Stimulated activated CD8-positive, alpha-beta memory T cell treated with anti-CD3 and anti-CD28 coated beads, Interleukin-4, amount 100 ng/mL, for 4 hours (primary cell): ENCODE data around the gene SLC22A3.

Source experiments
- DNase-seq, 2 donors: peaks; one replicate each; pipeline ENCODE4 v3.0.0-alpha.2; 2020; ENCODE audit warnings: low read depth in 2 of 2, low spot score in 1 of 2

The SLC22A3 gene

DNA sequence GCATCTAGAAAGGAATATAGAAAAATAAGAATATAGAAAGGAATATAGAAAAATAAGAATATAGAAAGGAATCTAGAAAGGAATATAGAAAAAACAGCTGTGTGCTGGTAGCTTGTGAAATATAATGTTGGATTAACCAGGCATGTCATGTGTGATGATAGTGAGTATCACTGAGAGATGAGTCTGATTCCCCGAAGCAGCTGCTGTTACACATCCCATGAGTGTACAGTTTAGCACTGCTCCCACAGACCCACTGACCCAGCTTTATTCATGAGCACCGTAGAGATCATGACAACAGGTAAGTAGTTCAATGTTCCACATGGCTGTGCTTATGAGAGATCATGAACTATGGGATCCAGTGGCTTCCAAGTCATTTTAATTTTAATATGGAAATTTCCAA is 64.8 kb downstream of the SLC22A3 start:
- no peak for DNase-seq

DNA sequence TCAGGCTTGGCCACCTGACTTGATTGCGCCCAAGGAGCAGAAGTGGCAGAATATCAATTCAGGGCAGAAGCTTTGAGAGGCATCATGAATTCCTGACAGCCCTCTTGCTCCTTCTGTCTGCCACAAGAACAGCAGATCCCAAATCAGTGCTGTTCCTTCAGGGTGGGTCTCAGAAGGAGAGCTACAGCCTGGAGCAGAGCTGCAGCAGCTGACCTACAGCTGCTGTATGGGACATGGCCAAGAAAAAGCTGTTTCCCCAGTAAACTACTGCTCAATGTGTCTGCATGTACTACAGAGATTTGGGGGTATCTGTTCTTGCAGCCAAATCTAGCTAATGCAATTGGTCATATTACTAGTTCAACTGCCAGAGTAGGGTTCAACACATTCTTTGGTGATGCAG is 69.0 kb downstream of the SLC22A3 start:
- no peak for DNase-seq

DNA sequence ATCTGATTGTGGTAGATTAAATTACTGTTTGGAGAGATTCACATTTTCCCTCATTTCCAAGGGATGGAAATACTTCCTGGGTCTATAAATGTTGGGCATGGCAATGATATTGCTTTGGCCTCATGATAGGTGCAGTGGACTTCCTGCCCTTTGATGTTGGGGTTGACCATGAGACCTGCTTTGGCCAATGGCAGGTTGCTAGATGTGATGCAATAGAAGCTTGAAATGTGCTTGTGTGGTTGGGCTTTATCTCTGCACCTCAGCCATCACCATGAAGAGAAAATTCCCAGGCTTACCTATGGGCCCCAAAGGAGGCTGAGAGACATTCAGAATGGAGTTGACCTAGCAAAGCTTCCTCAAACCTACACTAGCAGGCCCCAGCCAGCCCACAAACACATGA is 69.4 kb downstream of the SLC22A3 start:
- DNase-seq, result no peak

DNA sequence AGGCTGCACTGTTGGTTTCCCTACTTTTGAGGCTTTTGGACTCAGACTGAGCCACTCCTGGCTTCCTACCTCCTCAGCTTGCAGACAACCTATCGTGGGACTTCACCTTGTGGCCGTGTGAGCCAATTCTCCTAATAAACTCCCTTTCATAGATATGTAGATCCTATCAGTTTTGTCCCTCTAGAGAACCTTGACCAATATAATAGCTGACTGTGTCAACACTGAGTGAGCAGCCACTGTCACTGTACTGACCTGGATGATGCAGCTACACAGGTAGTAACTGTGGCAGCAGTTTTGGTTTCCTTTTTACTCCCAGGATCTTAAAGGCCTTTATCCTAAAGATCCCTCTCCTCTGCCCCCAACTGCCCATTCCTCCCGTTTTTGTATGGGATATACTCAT is 70.2 kb downstream of the SLC22A3 start:
- DNase-seq, result no peak

DNA sequence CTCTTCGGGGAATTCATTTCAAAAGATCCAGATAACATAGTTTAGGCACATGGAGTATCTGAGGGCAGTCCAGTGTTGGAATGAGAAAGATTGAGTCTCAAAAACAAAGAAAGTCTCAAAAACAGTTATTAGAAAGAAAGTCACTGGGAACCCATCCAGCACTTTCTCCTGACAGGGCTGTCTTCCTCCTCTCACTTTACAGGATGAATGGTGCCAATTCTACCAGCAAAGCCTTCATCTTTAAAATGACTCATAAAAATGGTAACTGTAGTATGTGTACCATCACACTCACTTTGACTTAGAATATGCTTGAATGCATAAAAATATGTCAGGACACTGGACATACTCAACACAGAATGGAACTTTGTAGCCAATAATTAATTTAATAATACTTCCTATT is 71.3 kb downstream of the SLC22A3 start:
- no peak for DNase-seq

DNA sequence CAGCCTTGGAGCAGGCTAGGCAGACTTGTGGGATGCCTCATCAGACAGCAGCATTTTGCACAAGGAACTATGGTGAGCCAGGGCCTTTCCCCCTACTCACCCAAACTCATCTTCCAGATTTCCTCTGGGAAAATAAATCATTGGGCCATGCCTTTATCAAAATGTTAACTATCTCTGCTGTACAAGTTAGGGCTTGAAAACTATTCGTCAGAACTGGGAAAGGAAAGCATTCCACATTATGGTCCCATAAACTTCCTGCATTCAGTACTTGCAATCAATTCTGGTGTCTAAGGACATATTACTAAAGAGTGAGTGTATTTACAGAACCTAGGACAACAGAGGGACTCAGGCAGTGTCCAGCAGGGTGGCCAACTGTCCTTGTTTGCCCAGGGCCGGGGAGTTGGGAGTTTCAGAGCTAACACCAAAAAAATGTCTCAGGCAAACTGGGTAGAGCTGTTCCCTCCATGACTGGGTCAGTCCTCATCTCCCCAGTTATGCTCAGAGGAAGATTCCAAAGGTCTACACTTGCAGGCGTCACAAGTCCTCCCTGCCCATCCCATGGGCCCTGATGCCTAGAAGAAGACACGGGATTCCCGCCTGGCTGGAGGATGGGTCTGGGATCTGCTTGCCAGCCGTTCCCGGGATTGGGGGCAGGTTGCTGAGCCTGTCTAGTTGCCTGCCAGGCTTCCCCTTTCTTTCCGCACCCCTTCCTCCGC is 72.2 kb downstream of the SLC22A3 start:
- no peak for DNase-seq

DNA sequence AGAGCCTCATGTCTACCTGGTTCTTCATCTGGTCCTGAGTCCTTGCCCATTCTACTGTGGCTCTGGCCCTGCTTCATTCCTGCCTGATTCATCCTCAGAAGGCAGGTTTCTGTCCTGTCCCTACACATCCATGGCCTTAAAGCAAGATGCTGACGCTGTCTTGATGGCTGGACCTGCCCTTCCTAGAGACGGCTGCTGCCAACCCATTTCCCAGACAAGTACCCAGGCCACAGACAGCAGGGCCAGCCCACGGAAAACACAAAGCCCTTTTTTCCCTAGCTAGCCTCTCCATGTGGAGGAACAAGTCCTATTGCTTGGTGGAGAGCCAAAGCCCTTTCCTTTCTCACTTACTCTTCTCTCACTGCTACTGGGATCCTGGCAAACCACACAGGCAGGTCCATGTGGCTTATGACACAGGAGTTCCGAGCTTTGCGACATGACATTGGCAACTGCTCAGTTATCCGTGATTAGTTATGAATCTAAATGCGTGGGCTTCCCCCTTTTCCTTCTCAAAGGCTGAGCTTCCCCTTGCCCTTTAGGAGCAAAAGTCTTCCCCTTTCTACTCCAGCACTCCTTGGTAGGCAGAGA is 72.9 kb downstream of the SLC22A3 start:
- DNase-seq, result no peak

DNA sequence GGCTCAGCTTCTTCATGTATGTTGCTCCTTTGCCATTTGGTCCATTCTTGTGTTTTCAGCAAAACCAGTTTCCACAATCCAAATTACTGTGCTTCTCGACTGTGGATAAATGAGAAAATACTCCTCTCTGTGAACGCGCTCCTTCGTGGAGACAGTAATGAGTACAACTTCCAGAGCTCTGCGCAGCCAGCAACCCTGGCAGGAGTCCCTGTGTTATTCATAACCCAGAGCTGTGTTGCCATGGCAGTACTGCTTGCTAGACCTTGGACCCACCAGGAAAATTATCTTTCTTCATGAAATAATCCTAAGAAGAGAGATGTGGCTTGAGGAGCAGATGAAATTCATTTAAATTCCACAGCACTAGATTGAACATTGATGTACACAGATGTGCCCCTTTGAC is 73.7 kb downstream of the SLC22A3 start:
- DNase-seq, result no peak

DNA sequence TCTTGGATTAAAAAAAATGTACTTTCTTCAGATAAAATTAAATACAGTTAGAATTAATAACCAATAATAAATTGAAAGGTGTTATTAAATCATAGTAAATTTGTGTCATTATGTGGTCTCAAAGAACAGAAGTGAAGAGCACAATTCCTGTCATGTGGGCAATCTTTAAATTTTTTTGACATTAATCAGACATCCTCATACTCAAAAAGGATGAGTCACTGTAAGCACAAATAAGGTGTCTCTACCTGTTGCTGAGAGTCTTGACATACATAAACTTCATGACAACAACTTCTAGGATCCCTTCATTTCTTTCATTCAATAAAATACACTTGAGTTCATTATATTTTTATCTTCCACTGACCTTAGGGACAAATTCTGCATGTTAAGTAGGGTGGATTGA is 76.1 kb downstream of the SLC22A3 start:
- no peak for DNase-seq

DNA sequence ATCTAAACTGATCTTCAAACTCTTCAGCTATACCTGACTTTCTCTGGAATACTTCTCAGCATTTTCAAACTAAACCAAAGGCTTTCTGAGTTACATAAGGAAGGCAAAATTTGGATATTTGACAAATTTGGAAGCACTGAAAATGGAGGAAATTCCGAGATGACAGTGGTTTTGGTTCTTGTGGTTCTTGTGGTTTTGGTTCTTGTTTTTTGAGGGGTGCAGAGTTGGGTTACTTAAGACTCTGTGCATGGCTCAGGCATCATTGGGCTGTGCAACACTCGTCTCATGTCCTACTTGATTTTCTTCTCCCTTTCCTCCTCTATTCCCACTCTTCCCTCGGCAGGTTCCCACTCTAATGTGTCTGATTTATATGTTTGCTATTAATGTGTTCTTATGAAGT is 78.0 kb downstream of the SLC22A3 start:
- no peak for DNase-seq

DNA sequence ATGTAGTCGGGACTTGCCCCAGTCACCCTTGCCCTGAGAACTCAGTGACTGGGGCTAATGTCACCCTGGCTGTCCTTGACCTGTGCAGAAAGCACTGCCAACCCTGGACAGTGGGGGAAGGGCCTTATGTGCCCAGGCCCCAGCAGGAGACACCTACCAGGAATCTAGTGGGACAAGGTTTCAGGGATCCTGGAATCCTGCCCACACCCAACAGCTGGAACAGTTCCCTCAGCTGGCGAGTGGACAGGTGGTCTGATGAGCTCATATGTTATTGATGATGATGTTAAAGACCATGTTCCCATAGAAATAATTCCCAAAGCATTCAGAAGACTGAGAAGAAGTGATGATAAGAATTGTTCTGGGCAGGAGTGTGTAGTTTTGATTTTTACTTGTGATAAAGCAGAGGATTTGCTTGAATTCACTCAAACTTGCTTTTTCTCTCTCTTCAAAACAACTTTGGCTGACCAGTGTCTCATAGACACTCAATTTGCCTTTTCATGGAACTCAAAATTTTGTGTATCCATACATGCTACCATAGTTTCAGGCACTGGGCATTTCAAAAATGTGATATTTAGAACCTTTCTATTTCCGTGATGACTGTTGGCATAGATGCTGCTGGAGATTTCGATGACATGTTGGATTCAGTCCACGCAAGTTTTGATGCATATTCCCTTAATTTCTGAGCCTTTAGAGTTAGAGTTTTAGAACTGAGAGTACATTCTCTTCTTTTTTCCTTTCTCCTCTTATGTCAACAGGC is 79.3 kb downstream of the SLC22A3 start:
- no peak for DNase-seq

DNA sequence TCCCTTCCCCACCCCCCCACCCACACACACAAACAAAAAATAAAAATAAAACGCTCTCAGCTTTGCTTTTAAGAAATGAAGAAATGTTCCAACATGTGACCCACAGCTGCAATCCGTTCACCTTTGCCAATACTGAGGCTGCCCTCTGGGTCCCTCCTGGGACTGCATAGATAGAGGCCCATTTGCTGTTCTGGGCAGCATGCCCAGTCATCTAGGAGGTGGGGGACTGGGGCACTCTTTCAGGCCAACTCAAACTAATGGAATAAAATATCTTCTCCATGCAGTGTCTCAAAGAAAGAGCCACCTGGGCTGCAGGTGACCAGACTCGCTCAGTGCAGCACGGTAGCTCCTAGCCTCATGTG is 79.9 kb downstream of the SLC22A3 start:
- DNase-seq, result no peak

DNA sequence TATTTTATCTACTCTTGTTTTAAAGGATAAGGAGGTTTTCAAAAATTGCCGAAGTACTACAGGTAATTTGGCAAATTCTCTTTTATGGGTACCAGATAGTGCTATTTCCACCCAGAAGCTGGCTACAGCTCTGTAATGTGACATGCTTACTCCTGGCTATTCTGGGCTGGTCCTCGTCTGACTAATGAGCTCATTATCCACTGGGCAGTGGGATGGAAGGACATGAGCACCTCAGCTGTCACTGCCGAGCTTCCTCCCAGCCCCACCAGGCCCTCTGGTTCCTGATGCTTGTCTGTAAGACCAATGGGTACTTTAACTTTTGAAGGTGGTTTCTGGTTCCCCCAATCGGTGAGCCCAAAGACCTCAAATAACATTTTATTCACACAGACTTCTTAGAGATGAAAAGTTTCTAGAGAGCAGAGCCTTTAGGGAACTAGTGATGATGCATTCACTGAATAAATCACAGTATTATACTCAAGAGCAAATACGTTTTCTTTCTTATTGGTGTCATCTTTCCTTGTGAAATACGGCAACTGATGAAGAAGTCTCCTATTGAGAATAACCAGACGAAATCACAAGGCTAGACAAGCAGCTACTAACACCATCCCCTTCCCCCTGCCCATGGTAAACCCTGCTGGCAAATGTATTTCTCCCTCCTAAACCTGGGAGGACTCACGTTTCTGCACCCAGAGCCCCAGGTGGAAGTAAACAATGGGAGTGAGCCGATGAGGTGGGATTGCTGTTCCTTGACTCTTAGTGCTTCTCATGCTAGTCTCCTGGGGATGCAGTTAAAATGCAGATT is 80.8 kb downstream of the SLC22A3 start:
- DNase-seq, result no peak

DNA sequence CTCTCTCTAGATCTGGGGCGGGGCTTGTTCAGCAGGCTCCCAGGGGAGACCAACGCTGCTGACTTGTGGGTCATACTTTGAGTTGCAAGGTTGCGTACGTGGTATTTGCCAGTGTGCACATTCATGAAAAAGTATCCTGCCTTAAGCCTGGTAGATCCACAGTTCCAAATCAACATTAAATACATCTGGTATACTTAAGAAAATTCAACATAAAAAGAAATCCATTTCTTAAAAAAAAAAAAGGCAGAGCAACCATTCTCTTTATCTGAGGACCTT is 81.4 kb downstream of the SLC22A3 start:
- DNase-seq, result no peak

DNA sequence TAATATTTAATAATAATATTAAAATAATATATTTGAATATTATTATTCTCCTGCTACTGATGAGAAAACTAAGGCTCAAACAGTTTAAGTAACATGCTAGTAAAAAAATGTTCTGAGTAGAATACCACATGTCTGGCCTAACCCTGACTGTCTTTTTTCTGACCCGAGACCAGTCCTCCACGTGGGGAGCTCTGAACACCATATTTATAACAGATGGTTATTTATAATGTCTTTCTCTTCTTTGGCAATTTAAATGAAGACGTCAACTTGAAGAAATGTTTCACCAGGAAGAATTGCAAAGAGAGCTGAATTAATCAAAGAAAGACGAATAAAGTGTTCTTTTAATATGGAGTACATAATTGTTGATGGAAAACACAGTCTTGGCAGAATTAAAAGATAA is 82.0 kb downstream of the SLC22A3 start:
- no peak for DNase-seq

DNA sequence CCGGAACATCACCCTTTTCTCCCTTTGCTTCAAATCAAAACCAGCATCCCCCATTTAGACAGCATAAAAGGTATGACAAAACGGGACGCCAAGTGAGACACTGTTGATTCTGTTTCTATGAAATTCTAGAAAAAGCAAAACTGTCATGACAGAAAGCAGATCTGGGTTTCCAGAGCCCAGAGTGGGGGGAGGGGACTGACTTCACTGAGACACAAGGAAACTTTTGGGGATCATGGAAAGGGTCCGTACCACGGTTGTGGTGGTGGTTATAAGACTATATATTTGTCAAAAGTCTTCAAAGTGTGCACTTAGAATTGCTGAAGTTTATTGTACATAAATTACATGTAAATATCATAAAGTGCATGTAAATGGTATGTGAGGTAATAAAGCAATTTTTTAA is 82.6 kb downstream of the SLC22A3 start:
- no peak for DNase-seq

DNA sequence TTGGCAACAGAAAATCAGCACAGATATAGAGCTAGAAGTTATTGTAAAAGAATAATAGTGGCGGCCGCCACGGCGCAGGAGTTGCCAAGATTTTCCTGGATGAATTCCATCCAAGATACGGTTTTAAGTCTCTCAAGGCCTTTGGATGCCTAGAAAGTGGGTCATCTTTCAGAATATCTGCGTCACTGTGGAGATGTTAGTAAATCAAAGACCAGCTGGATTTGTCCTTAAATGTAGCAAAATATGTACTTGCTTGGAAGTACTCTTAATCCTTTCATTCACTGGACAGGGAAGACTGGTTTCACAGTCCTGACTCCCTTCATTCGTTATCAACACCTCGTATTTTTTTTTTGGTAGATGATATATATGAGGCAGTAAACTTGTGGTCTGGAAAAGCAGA is 83.0 kb downstream of the SLC22A3 start:
- no peak for DNase-seq

DNA sequence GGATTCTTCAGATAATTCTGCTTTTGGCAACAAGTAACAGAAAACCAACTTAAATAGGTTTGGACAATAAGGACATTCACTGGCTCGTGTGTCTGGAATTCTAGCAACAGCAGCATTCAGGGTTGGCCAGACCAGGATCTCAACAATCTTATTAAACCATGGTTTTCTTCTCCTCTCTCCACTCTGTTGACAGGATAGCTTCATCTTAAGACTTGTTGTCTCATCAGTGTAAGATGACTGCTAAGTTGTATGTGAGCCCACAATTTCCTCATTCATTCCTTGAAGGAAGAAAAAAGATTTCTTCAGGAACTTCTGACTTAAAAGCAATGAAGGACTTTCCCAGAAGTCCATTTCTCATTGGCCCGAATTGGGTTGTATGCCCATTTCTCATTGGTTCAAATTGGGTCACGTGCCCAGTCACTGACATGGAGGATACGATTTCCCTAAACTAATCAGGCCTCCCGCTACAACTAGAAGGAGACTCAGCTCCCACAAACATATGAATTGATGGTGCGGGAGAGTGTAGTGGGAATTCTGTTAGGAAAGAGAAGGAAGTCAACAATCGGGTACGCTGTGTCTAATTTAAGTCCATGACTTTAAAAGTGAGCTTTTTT is 83.7 kb downstream of the SLC22A3 start:
- DNase-seq, result no peak

DNA sequence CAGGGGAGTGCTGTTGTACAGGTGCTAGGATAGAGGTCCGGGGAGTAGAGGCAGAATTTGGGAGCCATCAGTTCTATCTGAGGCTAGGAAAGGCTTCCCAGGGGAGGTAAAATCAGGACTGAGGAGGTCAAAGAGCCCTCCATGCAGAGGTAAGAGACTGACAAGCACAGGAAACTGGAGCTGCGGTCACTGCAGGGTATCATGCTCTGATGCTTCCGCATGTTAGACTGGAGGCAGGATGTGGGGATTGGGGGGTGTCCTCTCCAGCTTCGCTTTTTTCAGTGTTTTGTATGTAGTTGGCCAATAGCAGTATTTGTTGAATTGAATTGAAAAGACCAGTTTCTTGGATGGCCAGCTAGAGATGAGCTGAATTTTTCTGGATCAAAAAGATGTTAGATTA is 87.8 kb downstream of the SLC22A3 start:
- no peak for DNase-seq

DNA sequence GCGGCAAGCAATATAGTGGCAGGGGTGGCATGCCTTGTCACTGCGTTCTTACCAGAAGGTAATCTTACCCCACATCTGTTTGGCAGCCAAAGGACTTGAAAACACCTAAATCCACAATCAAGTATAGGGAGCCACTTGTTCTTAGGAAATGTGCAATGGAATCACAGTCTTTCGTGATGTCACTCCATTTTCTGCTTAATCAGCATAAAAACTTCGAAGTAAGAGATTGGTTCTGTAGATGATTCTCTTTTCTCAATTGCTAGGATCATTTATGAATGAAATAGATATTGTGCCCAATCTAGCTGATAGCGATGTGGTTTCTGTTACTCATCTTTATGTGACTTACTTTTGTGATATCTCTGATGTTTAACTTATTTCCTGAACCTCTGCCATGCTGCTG is 89.0 kb downstream of the SLC22A3 start:
- no peak for DNase-seq

DNA sequence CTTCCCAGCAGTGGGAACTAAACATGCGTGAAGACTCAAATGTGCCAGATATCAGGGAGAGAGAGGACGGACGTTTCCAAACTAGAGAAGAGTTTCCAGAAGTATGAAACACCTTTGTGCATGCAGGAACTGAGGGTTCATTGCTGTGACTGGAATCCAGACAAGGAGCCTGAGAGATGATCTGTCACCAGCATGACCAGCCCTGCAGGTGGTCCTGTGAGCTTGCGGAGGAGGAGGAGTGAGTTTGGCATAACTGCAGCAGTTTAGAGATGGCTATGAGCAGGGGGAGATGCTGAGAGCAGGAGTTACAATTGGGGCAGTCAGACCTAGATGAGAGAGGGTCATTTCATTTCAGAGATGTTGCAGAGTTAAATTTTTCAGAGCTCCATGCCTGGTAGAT is 89.6 kb downstream of the SLC22A3 start:
- DNase-seq, result no peak

DNA sequence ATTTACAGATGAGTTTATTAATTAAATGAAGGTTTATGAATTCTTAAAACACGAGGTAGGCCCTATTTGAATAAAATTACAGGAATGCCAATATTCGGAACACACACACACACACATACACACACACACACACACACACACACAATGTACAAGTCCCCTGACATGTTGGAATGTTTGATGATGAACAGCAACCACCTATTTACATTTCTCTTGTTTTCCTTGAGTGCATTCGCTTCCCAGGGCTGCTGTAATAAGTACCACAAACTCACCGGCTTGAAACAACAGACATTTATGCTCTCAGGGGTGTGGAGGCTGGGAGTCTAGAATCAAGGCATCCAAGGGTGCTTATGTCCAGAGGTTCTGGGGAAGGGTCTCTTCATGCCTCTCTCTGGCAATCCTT is 90.3 kb downstream of the SLC22A3 start:
- no peak for DNase-seq
